Camera-type eye (tissue), 1 donor: Measurements from ENCODE around the gene UCN3. TPM values are rescaled to one million over a fixed set of nuclear protein-coding genes. Genes with fewer than 3 reads are reported as not detected.

Experiments used
- total RNA-seq: library from RNA; depleted of rRNA; stranded (reverse); fragments of >200 nt; gene quantifications from one replicate; pipeline ENCODE4 v1.2.3, GENCODE V29; 2014

UCN3 gene
- total RNA-seq: not detected

GRCh38 chr10:5364890-5365338, at the start of gene UCN3:
TSS of gene UCN3 (plus strand) at chr10:5364966. CDS start at chr10:5373721, 8,755 bp downstream.

GRCh38 chr10:5404208-5405041, 39.7 kb downstream of the UCN3 start, which contains the start of gene TUBAL3:
TSS of gene TUBAL3 (minus strand) at chr10:5404828. CDS start at chr10:5404792, 36 bp downstream.

GRCh38 chr10:5412277-5412941, 47.6 kb downstream of the UCN3 start, which contains the start of gene NET1:
TSS of gene NET1 (plus strand) at chr10:5412557. CDS start at chr10:5412693, 136 bp downstream.

Other genes starting within 250 kb of the UCN3 start
- 0.27 TPM for gene AKR1C8, start 179.8 kb upstream of the UCN3 start, total RNA-seq
- gene AKR1C4, start 168.1 kb upstream of the UCN3 start, total RNA-seq: not detected
- gene TUBAL3, start 39.9 kb downstream of the UCN3 start, total RNA-seq: 0.49 TPM
- gene NET1, start 47.6 kb downstream of the UCN3 start, total RNA-seq: 127 TPM
- gene CALML5, start 134.6 kb downstream of the UCN3 start, total RNA-seq: 3.3 TPM
- gene CALML3, start 160.0 kb downstream of the UCN3 start, total RNA-seq: 0.33 TPM